IMR-90 (cell line): ENCODE measurements around the gene HPF1. TPM values are rescaled to one million over a fixed set of nuclear protein-coding genes. Genes with fewer than 3 reads are reported as not detected.

Experiments used
- ATAC-seq: fragments of 200-7000 bp; cut with Tn5 transposase; 2 replicates; pipeline ENCODE4 v1.9.1; 2020; ENCODE audit warnings: low read depth, mild to moderate bottlenecking, moderate library complexity
- BruUV-seq: library from RNA; stranded (reverse); fragments of 400-500 nt; replicated peaks from 2 replicates; lab custom pipeline; 2021; lab: Mats Ljungman, UMichigan
- CTCF ChIA-PET: fragments of 300-600 bp; formaldehyde crosslinking; extraction: SDS; loops from one replicate; lab custom pipeline; 2021; ENCODE audit warnings: antibody characterized with exemption; lab: Yijun Ruan, JAX
- POLR2A ChIA-PET: fragments of 300-600 bp; sonication (Branson Sonifier 250); formaldehyde crosslinking; loops from one replicate; lab custom pipeline; 2022; ENCODE audit warnings: antibody characterized with exemption; ENCODE audit not compliant: unreplicated experiment; lab: Charles Lee
- DNase-seq: peaks from one replicate; pipeline ENCODE4 v3.0.0; 2013
- H2AFZ ChIP-seq: replicated peaks from 2 replicates; pipeline ENCODE3; 2013; ENCODE audit warnings: low read length, mild to moderate bottlenecking; ENCODE audit not compliant: poor library complexity
- H2AK5ac ChIP-seq: 2 replicates; pipeline ENCODE4 v1.6.1; 2013; ENCODE audit warnings: low read depth, low read length, inconsistent platforms
- H2AK9ac ChIP-seq: replicated peaks from 2 replicates; pipeline ENCODE3; 2013; ENCODE audit warnings: mild to moderate bottlenecking, low read depth, low read length, moderate library complexity; ENCODE audit not compliant: poor library complexity
- H2BK120ac ChIP-seq: 2 replicates; pipeline ENCODE4 v1.6.1; 2013; ENCODE audit warnings: low read depth, low read length, inconsistent platforms
- H2BK15ac ChIP-seq: 3 replicates; pipeline ENCODE4 v1.6.1; 2013; ENCODE audit warnings: low read depth, low read length, inconsistent platforms
- H2BK20ac ChIP-seq: 2 replicates; pipeline ENCODE4 v1.6.1; 2013; ENCODE audit warnings: low read depth, mild to moderate bottlenecking, inconsistent platforms, low read length, moderate library complexity
- H2BK5ac ChIP-seq: 2 replicates; pipeline ENCODE4 v1.6.1; 2013; ENCODE audit warnings: mild to moderate bottlenecking, low read depth, low read length, inconsistent platforms; ENCODE audit not compliant: poor library complexity, severe bottlenecking
- H3K14ac ChIP-seq: replicated peaks from 2 replicates; pipeline ENCODE4 v1.6.1; 2013; ENCODE audit warnings: low read depth, low read length, inconsistent platforms
- H3K18ac ChIP-seq: 2 replicates; pipeline ENCODE4 v1.6.1; 2013; ENCODE audit warnings: low read depth, low read length, control low read depth
- H3K23ac ChIP-seq: 2 replicates; pipeline ENCODE4 v1.6.1; 2013; ENCODE audit warnings: low read depth, low read length, inconsistent platforms
- H3K27ac ChIP-seq: 2 replicates; pipeline ENCODE4 v1.5.1; 2013; ENCODE audit warnings: mild to moderate bottlenecking, control low read depth, low read length; ENCODE audit not compliant: insufficient read depth
- H3K27me3 ChIP-seq: 2 replicates; pipeline ENCODE4 v1.6.1; 2013; ENCODE audit warnings: low read length; ENCODE audit not compliant: control insufficient read depth, insufficient read depth
- H3K36me3 ChIP-seq: 2 replicates; pipeline ENCODE4 v1.6.1; 2013; ENCODE audit warnings: low read length, mixed read lengths; ENCODE audit not compliant: control insufficient read depth, insufficient read depth
- H3K4ac ChIP-seq: 2 replicates; pipeline ENCODE4 v1.6.1; 2013; ENCODE audit warnings: low read depth, low read length, inconsistent platforms
- H3K4me1 ChIP-seq: 2 replicates; pipeline ENCODE4 v1.6.1; 2013; ENCODE audit warnings: low read length, mixed read lengths; ENCODE audit not compliant: control insufficient read depth, insufficient read depth
- H3K4me2 ChIP-seq: 2 replicates; pipeline ENCODE4 v1.6.1; 2013; ENCODE audit warnings: low read depth, mild to moderate bottlenecking, control low read depth, low read length, moderate library complexity
- H3K4me3 ChIP-seq: 2 replicates; pipeline ENCODE4 v1.5.1; 2013; ENCODE audit warnings: low read depth, mild to moderate bottlenecking, control low read depth, low read length, moderate library complexity; ENCODE audit not compliant: insufficient read depth
- H3K56ac ChIP-seq: 2 replicates; pipeline ENCODE4 v1.6.1; 2013; ENCODE audit warnings: low read length, inconsistent platforms; ENCODE audit not compliant: insufficient read depth; ENCODE audit errors: extremely low read depth
- H3K79me1 ChIP-seq, 2 experiments: 2 replicates each; pipeline ENCODE4 v1.6.1; 2013; ENCODE audit warnings: low read length in 2 of 2, inconsistent platforms in 1 of 2, low read depth in 1 of 2
- H3K9ac ChIP-seq: 2 replicates; pipeline ENCODE4 v1.6.1; 2013; ENCODE audit warnings: low read depth, low read length, control low read depth
- H3K9me1 ChIP-seq: 2 replicates; pipeline ENCODE4 v1.6.1; 2013; ENCODE audit warnings: low read length, inconsistent platforms; ENCODE audit not compliant: insufficient read depth
- H3K9me3 ChIP-seq: 2 replicates; pipeline ENCODE4 v1.6.1; 2013; ENCODE audit warnings: low read length; ENCODE audit not compliant: control insufficient read depth, insufficient read depth
- H4K20me1 ChIP-seq: 2 replicates; pipeline ENCODE4 v1.6.1; 2013; ENCODE audit warnings: low read length, inconsistent platforms; ENCODE audit not compliant: insufficient read depth
- H4K5ac ChIP-seq: 2 replicates; pipeline ENCODE4 v1.6.1; 2013; ENCODE audit warnings: mild to moderate bottlenecking, low read depth, low read length, control low read depth
- H4K8ac ChIP-seq, 2 experiments: 2 replicates each; pipeline ENCODE4 v1.6.1; 2013; ENCODE audit warnings: low read depth in 2 of 2, low read length in 2 of 2, control low read depth in 1 of 2, inconsistent platforms in 1 of 2
- H4K91ac ChIP-seq: 2 replicates; pipeline ENCODE4 v1.6.1; 2013; ENCODE audit warnings: low read depth, low read length, inconsistent platforms; ENCODE audit not compliant: insufficient read depth
- CHD1 ChIP-seq: IDR thresholded peaks from 2 replicates; pipeline ENCODE4 v1.6.1; 2012; ENCODE audit warnings: low read depth, low read length, improper control_type of control experiment
- RCOR1 ChIP-seq: IDR thresholded peaks from 2 replicates; pipeline ENCODE4 v1.6.1; 2012; ENCODE audit warnings: mild to moderate bottlenecking, low read length, improper control_type of control experiment; ENCODE audit not compliant: insufficient replicate concordance
- WGBS, 2 experiments: methylation state at CpG; one replicate each; pipeline versions ENCODE4 v1.1.5 to v1.1.7; 2013; ENCODE audit warnings: missing lambda C conversion rate in 2 of 2; ENCODE audit not compliant: insufficient read length in 1 of 2; ENCODE audit errors: extremely low coverage in 2 of 2; 5-methylcytosine and 5-hydroxymethylcytosine counted together
- dilution Hi-C: fragments of 300-500 bp; cut with HindIII; formaldehyde crosslinking; loops from one replicate; pipeline ENCODE4 v1.14.3; 2018; ENCODE audit warnings: low sequenced_read_pairs; ENCODE audit not compliant: unreplicated experiment
- in situ Hi-C: fragments of 300-500 bp; cut with MboI; formaldehyde crosslinking; loops from 3 replicates; pipeline ENCODE4 v1.14.3; 2019; ENCODE audit warnings: low sequenced_read_pairs, inconsistent platforms, mixed read lengths
- intact Hi-C: fragments of 100-400 bp; cut with micrococcal nuclease; formaldehyde crosslinking; loops from 2 replicates; pipeline ENCODE4 v1.10.0; 2022
- polyA plus RNA-seq, 3 experiments: library from polyadenylated mRNA; depleted of rRNA; stranded (reverse); fragments of >200 nt; gene quantifications; 2 replicates each; pipeline ENCODE4 v1.2.3, GENCODE V29; 2012; ENCODE audit warnings: low replicate concordance in 1 of 3
- total RNA-seq: library from RNA; depleted of rRNA; stranded (reverse); fragments of >200 nt; gene quantifications from 2 replicates; pipeline ENCODE4 v1.2.3, GENCODE V29; 2012

HPF1 gene
- total and polyA plus RNA-seq, 2 of the 4 experiments (the other 2 are of a cell fraction), result 15.2 to 24.9 TPM

DNA sequence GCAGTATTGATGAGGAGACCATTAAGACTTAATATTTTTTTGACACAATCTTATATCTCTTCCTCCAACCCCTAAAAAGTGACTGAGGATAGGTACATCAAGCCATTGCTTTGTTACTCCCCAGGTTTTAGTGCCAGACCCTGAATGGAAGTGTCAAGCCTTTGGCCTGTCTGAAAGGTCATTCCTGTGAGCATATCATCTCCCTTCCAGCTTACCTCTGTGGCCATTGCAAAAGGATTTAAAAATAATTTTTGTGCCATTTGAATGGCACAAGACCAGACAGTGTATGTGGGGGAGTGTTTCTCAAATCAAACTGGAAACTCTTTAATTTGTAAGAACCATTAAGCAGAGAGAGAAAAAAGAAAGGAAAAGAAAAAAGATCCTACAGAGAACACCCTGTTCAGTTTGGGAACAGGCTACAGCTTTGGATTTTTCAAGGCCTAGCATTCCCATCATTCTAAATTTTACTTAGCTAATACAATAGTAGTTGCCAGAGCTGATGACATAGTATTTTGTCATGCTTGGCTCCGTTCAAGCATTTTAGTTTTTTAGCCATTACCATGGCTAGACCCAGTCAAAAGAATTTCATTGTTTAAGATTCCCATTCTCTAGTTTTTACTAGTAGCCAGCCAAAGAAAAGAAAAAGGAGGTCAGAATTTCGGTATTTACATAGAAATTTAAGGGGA, 49.6 kb downstream of the HPF1 start:
- no peak overlapping the region for H2AK9ac ChIP-seq
- in situ Hi-C loops, result no loop called here
- no peaks in the 10 kb centered on the region; a peak in 1 of 4 replicates for H3K79me1 ChIP-seq
- no peak overlapping the region for H4K91ac ChIP-seq
- no peak overlapping the region for H2BK120ac ChIP-seq
- H3K9ac ChIP-seq, result no peak overlapping the region
- no peak overlapping the region for H3K14ac ChIP-seq
- no peak overlapping the region for H3K4ac ChIP-seq
- no peak overlapping the region for H3K4me3 ChIP-seq
- POLR2A ChIA-PET, result no interaction called here
- no peak overlapping the region for H2AFZ ChIP-seq
- no peak overlapping the region for H4K5ac ChIP-seq
- no peaks in the 10 kb centered on the region; the same call in 1 of the 2 replicates for H4K20me1 ChIP-seq
- TF ChIP-seq CHD1, result no peak
- no peak for TF ChIP-seq RCOR1
- BruUV-seq, result no TSS peak
- peaks cover 3% of the 10 kb centered on the region; the same call in 1 of the 2 replicates for H3K9me1 ChIP-seq
- H3K27me3 ChIP-seq, result no peaks in the 10 kb centered on the region
- H3K4me2 ChIP-seq, result no peak overlapping the region
- no peaks in the 10 kb centered on the region for H3K4me1 ChIP-seq
- no peak overlapping the region for H4K8ac ChIP-seq
- H3K23ac ChIP-seq, result no peak overlapping the region
- DNase-seq (peak; percentile 31), ATAC-seq (no peak; the same call in 1 of the 2 replicates)
- no peak overlapping the region for H2AK5ac ChIP-seq
- intact Hi-C loops, result no loop called here
- no peak overlapping the region for H2BK5ac ChIP-seq
- H2BK15ac ChIP-seq, result no peak overlapping the region
- no peaks in the 10 kb centered on the region for H3K9me3 ChIP-seq
- H3K36me3 ChIP-seq, result peaks cover 7% of the 10 kb centered on the region
- no peak overlapping the region for H2BK20ac ChIP-seq
- no peak overlapping the region for H3K56ac ChIP-seq
- no peak overlapping the region for H3K27ac ChIP-seq
- CTCF ChIA-PET, result interaction anchor here (0.6 to 1.3 kb wide), 3 partner anchors 9 to 339 kb away, joined by 3 to 4 read pairs (median 4); no protein-coding TSS in a partner anchor
- dilution Hi-C loops, result no loop called here
- H3K18ac ChIP-seq, result no peak overlapping the region
- no CpG with 5 or more reads among the region's 2 CpGs for WGBS, 2 experiments
